ENCODE measurements around the gene CABCOCO1. TPM values are rescaled to one million over a fixed set of nuclear protein-coding genes. Genes with fewer than 3 reads are reported as not detected.

Gene CABCOCO1
- total RNA-seq, 1 donor from 2014 or later, result not detected

GRCh38 chr10:61633665-61634064 lies 29.1 kb upstream of the CABCOCO1 start:
- Mint-ChIP-seq H3K27ac (no peak overlapping the region), H3K36me3 (ENCODE audit: insufficient read depth) (no peaks in the 10 kb centered on the region), H3K27me3 (no peaks in the 10 kb centered on the region), H3K4me3 (ENCODE audit: low read depth) (no peak overlapping the region), H3K4me1 (ENCODE audit: low read depth) (peaks cover 1% of the 10 kb centered on the region), H3K9me3 (ENCODE audit: low read depth) (no peaks in the 10 kb centered on the region)
- no peak for DNase-seq (ENCODE audit: low spot score, unreplicated experiment)
- TF ChIP-seq, protein P1, sequence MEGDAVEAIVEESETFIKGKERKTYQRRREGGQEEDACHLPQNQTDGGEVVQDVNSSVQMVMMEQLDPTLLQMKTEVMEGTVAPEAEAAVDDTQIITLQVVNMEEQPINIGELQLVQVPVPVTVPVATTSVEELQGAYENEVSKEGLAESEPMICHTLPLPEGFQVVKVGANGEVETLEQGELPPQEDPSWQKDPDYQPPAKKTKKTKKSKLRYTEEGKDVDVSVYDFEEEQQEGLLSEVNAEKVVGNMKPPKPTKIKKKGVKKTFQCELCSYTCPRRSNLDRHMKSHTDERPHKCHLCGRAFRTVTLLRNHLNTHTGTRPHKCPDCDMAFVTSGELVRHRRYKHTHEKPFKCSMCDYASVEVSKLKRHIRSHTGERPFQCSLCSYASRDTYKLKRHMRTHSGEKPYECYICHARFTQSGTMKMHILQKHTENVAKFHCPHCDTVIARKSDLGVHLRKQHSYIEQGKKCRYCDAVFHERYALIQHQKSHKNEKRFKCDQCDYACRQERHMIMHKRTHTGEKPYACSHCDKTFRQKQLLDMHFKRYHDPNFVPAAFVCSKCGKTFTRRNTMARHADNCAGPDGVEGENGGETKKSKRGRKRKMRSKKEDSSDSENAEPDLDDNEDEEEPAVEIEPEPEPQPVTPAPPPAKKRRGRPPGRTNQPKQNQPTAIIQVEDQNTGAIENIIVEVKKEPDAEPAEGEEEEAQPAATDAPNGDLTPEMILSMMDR (IDR thresholded peaks at IDR 0.05; ENCODE audit: unreplicated experiment), result no peak

GRCh38 chr10:61634746-61635145 lies 28.0 kb upstream of the CABCOCO1 start:
- H3K4me3 Mint-ChIP-seq (ENCODE audit: low read depth), result no peak overlapping the region
- H3K27me3 Mint-ChIP-seq, result no peaks in the 10 kb centered on the region
- H3K36me3 Mint-ChIP-seq (ENCODE audit: insufficient read depth), result no peaks in the 10 kb centered on the region
- TF ChIP-seq, protein P1 (IDR thresholded peaks at IDR 0.05; ENCODE audit: unreplicated experiment), result no peak
- H3K27ac Mint-ChIP-seq, result no peak overlapping the region
- peaks cover 1% of the 10 kb centered on the region for H3K4me1 Mint-ChIP-seq (ENCODE audit: low read depth)
- no peak for DNase-seq (ENCODE audit: low spot score, unreplicated experiment)
- H3K9me3 Mint-ChIP-seq (ENCODE audit: low read depth), result no peaks in the 10 kb centered on the region

GRCh38 chr10:61635471-61635870 lies 27.3 kb upstream of the CABCOCO1 start:
- Mint-ChIP-seq H3K27me3 (no peaks in the 10 kb centered on the region), H3K4me1 (ENCODE audit: low read depth) (peaks cover 1% of the 10 kb centered on the region), H3K36me3 (ENCODE audit: insufficient read depth) (no peaks in the 10 kb centered on the region), H3K27ac (no peak overlapping the region), H3K9me3 (ENCODE audit: low read depth) (no peaks in the 10 kb centered on the region), H3K4me3 (ENCODE audit: low read depth) (no peak overlapping the region)
- DNase-seq (ENCODE audit: low spot score, unreplicated experiment), result no peak
- TF ChIP-seq, protein P1 (IDR thresholded peaks at IDR 0.05; ENCODE audit: unreplicated experiment), result no peak

GRCh38 chr10:61635932-61636331 lies 26.8 kb upstream of the CABCOCO1 start:
- H3K9me3 Mint-ChIP-seq (ENCODE audit: low read depth), result no peaks in the 10 kb centered on the region
- no peak overlapping the region for H3K4me3 Mint-ChIP-seq (ENCODE audit: low read depth)
- TF ChIP-seq, protein P1 (IDR thresholded peaks at IDR 0.05; ENCODE audit: unreplicated experiment), result no peak
- no peak for DNase-seq (ENCODE audit: low spot score, unreplicated experiment)
- peaks cover 1% of the 10 kb centered on the region for H3K4me1 Mint-ChIP-seq (ENCODE audit: low read depth)
- H3K27ac Mint-ChIP-seq, result no peak overlapping the region
- H3K27me3 Mint-ChIP-seq, result no peaks in the 10 kb centered on the region
- no peaks in the 10 kb centered on the region for H3K36me3 Mint-ChIP-seq (ENCODE audit: insufficient read depth)

GRCh38 chr10:61639952-61640351 lies 22.8 kb upstream of the CABCOCO1 start:
- TF ChIP-seq, protein P1 (IDR thresholded peaks at IDR 0.05; ENCODE audit: unreplicated experiment), result no peak
- Mint-ChIP-seq H3K4me1 (ENCODE audit: low read depth) (peaks cover 14% of the 10 kb centered on the region), H3K9me3 (ENCODE audit: low read depth) (no peaks in the 10 kb centered on the region), H3K27me3 (no peaks in the 10 kb centered on the region), H3K4me3 (ENCODE audit: low read depth) (no peak overlapping the region), H3K27ac (no peak overlapping the region), H3K36me3 (ENCODE audit: insufficient read depth) (no peaks in the 10 kb centered on the region)
- DNase-seq (ENCODE audit: low spot score, unreplicated experiment), result no peak

All from progenitor cell of endocrine pancreas (in vitro differentiated cells).